IMR-90 (cell line): ENCODE results near the gene C6orf141.

Source experiments
- BHLHE40 ChIP-seq: fragments of 150-350 bp; IDR thresholded peaks from 2 replicates; pipeline ENCODE4 v1.6.1; 2016; ENCODE audit warnings: mild to moderate bottlenecking, low read depth, low read length
- CEBPB ChIP-seq: IDR thresholded peaks from 2 replicates; pipeline ENCODE4 v1.6.1; 2012; ENCODE audit warnings: low read depth, low read length, improper control_type of control experiment
- CTCF ChIP-seq: conservative IDR thresholded peaks from 2 replicates; pipeline ENCODE4 v1.5.1; 2012; ENCODE audit warnings: mild to moderate bottlenecking, low read depth, low read length, improper control_type of control experiment
- MAFK ChIP-seq: IDR thresholded peaks from 2 replicates; pipeline ENCODE4 v1.6.1; 2012; ENCODE audit warnings: low read depth, low read length, improper control_type of control experiment
- MAZ ChIP-seq: IDR thresholded peaks from 2 replicates; pipeline ENCODE4 v1.6.1; 2012; ENCODE audit warnings: low read depth, mild to moderate bottlenecking, low read length, improper control_type of control experiment, moderate library complexity, borderline replicate concordance
- MXI1 ChIP-seq: IDR thresholded peaks from 2 replicates; pipeline ENCODE4 v1.6.1; 2012; ENCODE audit warnings: low read depth, mild to moderate bottlenecking, low read length, moderate library complexity, borderline replicate concordance
- NFE2L2 ChIP-seq: fragments of 150-350 bp; IDR thresholded peaks from 2 replicates; pipeline ENCODE4 v1.6.1; 2016; ENCODE audit warnings: low read depth, mild to moderate bottlenecking, low read length
- POLR2A ChIP-seq: IDR thresholded peaks from 2 replicates; pipeline ENCODE4 v1.6.1; 2012; ENCODE audit warnings: mild to moderate bottlenecking, low read depth, low read length
- RAD21 ChIP-seq: IDR thresholded peaks from 2 replicates; pipeline ENCODE4 v1.6.1; 2012; ENCODE audit warnings: low read length, improper control_type of control experiment
- RCOR1 ChIP-seq: IDR thresholded peaks from 2 replicates; pipeline ENCODE4 v1.6.1; 2012; ENCODE audit warnings: mild to moderate bottlenecking, low read length, improper control_type of control experiment; ENCODE audit not compliant: insufficient replicate concordance
- SMC3 ChIP-seq: fragments of 150-350 bp; IDR thresholded peaks from 2 replicates; pipeline ENCODE4 v1.6.1; 2016; ENCODE audit warnings: low read depth, mild to moderate bottlenecking, antibody characterized with exemption, low read length, moderate library complexity

DNA sequence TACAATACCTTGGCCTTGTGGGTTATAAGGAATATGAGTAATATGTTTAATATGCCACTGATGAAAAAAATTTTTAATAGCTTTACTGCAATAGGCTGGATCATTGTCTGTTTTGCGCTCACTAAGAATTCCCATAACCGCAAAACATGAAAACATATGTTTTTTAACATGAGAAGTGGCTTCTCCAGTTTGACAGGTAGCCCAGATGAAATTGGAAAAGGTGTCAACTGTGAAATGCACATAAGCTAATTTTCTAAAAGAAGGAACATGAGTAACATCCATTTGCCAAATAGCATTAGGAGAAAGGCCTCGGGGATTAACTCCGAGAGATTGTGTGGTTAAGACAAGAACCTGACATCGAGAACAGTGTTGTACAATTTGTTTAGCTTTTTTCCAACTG lies 45.8 kb upstream of the C6orf141 start:
- no peak for TF ChIP-seq RAD21
- no peak for TF ChIP-seq CTCF
- no peak for TF ChIP-seq POLR2A
- no peak for TF ChIP-seq MAZ
- no peak for TF ChIP-seq NFE2L2
- no peak for TF ChIP-seq BHLHE40
- TF ChIP-seq SMC3 = no peak
- TF ChIP-seq RCOR1 = no peak
- TF ChIP-seq MXI1 = no peak
- no peak for TF ChIP-seq CEBPB
- TF ChIP-seq MAFK = no peak
